ENCODE data around the gene ERC1. TPM values are rescaled to one million over a fixed set of nuclear protein-coding genes. Genes with fewer than 3 reads are reported as not detected.
A peak's percentile ranks its signal among the peaks of the same experiment; 100 is the strongest.

Gene ERC1
- total and polyA plus RNA-seq, 4 donors = 7.4 to 78.2 (median 39.8) TPM

DNA sequence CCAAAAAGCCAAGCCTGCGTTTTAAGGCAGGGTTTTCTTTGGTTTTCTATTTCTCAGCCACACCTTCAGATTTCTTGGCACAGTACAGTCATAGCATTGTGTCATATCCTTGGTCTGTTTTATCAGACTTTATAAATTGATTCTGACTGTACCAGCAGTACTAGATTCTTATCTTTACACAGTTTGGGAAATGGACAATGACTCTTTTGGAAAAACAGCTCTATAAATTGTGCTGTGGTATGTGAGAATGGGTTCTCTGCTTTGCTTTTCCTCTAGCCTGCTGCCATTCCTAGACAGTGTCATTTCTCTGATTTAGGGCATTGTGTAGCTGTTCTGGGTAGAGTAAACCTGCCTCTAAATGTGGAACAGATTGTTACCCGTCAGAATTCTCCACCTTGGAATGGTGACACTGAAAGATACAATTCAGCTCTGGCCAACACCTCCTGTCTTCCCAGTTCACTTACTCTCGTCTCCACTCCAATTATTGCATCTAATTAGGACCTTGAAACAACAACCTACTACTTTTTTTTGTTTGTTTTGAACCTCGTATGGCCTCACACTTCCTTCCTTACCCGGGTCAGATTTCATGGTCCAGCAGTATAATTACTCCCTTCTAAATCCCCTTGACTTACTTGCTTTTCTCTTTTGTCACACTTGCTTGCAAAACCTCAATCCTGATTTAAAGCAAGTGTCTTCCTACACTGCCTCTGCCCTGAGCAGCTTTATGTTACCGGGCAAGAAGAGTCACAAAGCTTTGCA, 226.3 kb downstream of the ERC1 start:
- TF ChIP-seq, protein P1, sequence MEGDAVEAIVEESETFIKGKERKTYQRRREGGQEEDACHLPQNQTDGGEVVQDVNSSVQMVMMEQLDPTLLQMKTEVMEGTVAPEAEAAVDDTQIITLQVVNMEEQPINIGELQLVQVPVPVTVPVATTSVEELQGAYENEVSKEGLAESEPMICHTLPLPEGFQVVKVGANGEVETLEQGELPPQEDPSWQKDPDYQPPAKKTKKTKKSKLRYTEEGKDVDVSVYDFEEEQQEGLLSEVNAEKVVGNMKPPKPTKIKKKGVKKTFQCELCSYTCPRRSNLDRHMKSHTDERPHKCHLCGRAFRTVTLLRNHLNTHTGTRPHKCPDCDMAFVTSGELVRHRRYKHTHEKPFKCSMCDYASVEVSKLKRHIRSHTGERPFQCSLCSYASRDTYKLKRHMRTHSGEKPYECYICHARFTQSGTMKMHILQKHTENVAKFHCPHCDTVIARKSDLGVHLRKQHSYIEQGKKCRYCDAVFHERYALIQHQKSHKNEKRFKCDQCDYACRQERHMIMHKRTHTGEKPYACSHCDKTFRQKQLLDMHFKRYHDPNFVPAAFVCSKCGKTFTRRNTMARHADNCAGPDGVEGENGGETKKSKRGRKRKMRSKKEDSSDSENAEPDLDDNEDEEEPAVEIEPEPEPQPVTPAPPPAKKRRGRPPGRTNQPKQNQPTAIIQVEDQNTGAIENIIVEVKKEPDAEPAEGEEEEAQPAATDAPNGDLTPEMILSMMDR (IDR thresholded peaks at IDR 0.05; ENCODE audit: control extremely low read depth, extremely low read depth) = no peak
- Histone ChIP-seq H3K27ac (ENCODE audit: low read depth in 1 of 2, low read length in 1 of 2) (peak overlapping the region; percentile 79 to 85), H3K4me3 (no peak overlapping the region), H3K9me3 (ENCODE audit: control insufficient read depth in 4 of 4, insufficient read depth in 3 of 4, low read length in 3 of 4) (no peaks in the 10 kb centered on the region), H3K4me1 (ENCODE audit: control insufficient read depth in 5 of 5, insufficient read depth in 5 of 5, low read length in 5 of 5) (peaks cover 5 to 39% (median 22%) of the 10 kb centered on the region in 5 donors), H3K9ac (ENCODE audit: insufficient read depth in 1 of 2, low read length in 2 of 2) (no peak overlapping the region), H3K36me3 (ENCODE audit: control insufficient read depth in 4 of 4, insufficient read depth in 4 of 4, low read length in 4 of 4) (peaks cover 0 to 3% (median 0%) of the 10 kb centered on the region in 4 donors), H3K27me3 (ENCODE audit: control insufficient read depth in 3 of 3, insufficient read depth in 3 of 3, low read length in 2 of 3) (no peaks in the 10 kb centered on the region)
- WGBS, 2 donors = 25 to 36% methylated on average over 6 of the region's 6 CpGs
- DNase-seq (peak in 2 of 3 donors; percentile 35 to 43), ATAC-seq (ENCODE audit: insufficient read depth, low FRiP score) (peak; percentile 34)

DNA sequence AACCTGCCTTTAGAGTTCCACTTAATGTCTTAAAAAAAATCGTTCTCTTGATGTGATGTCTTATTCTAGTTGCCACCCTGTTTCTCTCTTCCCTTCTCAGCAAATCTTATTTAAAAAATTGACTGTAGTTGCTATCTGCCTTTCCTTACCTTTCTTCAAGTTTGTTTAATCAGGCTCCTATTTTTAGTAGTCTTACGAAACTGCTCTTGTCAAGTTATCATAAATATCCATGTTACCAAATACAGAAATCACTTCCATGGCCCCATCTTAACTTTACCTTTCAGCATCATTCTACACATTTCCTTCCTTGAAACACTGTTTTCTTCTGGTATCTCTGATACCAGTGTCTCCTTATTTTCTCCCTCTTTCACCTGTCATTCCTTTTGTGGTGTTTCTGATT, 227.3 kb downstream of the ERC1 start:
- Histone ChIP-seq H3K9ac (ENCODE audit: insufficient read depth in 1 of 2, low read length in 2 of 2) (no peak overlapping the region), H3K27me3 (ENCODE audit: control insufficient read depth in 3 of 3, insufficient read depth in 3 of 3, low read length in 2 of 3) (no peaks in the 10 kb centered on the region), H3K27ac (ENCODE audit: low read depth in 1 of 2, low read length in 1 of 2) (peak overlapping the region in 1 of 2 donors; percentile 85), H3K9me3 (ENCODE audit: control insufficient read depth in 4 of 4, insufficient read depth in 3 of 4, low read length in 3 of 4) (no peaks in the 10 kb centered on the region), H3K36me3 (ENCODE audit: control insufficient read depth in 4 of 4, insufficient read depth in 4 of 4, low read length in 4 of 4) (peaks cover 0 to 3% (median 0%) of the 10 kb centered on the region in 4 donors), H3K4me1 (ENCODE audit: control insufficient read depth in 5 of 5, insufficient read depth in 5 of 5, low read length in 5 of 5) (peaks cover 5 to 39% (median 22%) of the 10 kb centered on the region in 5 donors), H3K4me3 (no peak overlapping the region)
- DNase-seq (no peak), ATAC-seq (ENCODE audit: insufficient read depth, low FRiP score) (no peak)
- 51 to 66% methylated on average over 2 of the region's 2 CpGs for WGBS, 2 donors
- TF ChIP-seq, protein P1 (IDR thresholded peaks at IDR 0.05; ENCODE audit: control extremely low read depth, extremely low read depth) = no peak

DNA sequence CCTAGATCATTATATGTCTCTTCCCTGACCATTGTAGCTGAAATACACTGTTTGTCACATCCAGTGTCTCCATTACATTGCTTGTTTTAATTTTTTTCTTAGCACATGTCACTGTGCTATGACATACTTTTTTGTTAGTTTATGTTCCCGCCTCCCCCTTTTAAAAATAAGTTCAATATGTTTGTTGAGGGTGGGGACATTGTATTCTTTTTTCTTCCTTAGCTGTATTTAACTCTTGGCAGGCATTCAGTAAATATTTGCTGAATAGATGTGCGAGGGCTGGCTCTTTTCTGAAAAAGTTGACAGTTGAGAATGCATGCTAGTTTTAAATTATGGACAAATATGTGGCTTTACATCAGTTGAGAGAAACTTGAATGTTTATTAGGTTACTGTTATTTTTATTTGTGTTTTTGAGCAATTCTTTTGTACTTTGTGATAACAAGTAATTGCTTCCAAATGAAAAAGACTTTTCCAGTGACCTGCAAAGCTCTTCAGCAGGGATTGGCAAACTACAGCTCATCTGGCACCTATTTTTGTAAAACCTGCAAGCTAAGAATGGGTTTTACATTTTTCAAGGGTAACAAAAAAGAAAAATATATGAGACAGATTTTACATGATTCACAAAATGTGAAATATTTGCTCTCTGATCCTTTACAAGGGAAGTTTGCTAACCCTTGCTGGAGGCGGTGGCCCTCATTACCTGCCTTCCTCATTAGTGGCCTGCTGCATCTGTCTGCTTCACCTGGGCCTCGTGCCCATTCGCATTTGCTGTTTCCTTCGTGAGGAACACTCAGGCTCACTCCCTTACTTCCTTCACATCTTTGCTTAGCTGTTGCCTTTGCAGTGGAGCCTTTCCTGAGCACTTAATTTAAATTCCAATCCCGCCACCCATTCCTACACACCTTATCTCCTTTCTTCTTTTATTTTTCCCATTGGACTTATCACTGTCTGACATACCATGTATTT, 229.4 kb downstream of the ERC1 start:
- no peak overlapping the region for H3K4me3 ChIP-seq
- TF ChIP-seq, protein P1 (IDR thresholded peaks at IDR 0.05; ENCODE audit: control extremely low read depth, extremely low read depth) = no peak
- no peaks in the 10 kb centered on the region for H3K9me3 ChIP-seq (ENCODE audit: control insufficient read depth in 4 of 4, insufficient read depth in 3 of 4, low read length in 3 of 4)
- no peak for ATAC-seq (ENCODE audit: insufficient read depth, low FRiP score)
- no peaks in the 10 kb centered on the region for H3K27me3 ChIP-seq (ENCODE audit: control insufficient read depth in 3 of 3, insufficient read depth in 3 of 3, low read length in 2 of 3)
- DNase-seq = peak; percentile 32 to 82 (median 77)
- peaks cover 0 to 3% (median 0%) of the 10 kb centered on the region in 4 donors for H3K36me3 ChIP-seq (ENCODE audit: control insufficient read depth in 4 of 4, insufficient read depth in 4 of 4, low read length in 4 of 4)
- 40 to 62% methylated on average over 7 of the region's 7 CpGs for WGBS, 2 donors
- peaks cover 5 to 39% (median 22%) of the 10 kb centered on the region in 5 donors for H3K4me1 ChIP-seq (ENCODE audit: control insufficient read depth in 5 of 5, insufficient read depth in 5 of 5, low read length in 5 of 5)
- H3K9ac ChIP-seq (ENCODE audit: insufficient read depth in 1 of 2, low read length in 2 of 2) = peak overlapping the region in 1 of 2 donors; percentile 50
- H3K27ac ChIP-seq (ENCODE audit: low read depth in 1 of 2, low read length in 1 of 2) = peak overlapping the region in 1 of 2 donors; percentile 72

All from lung (tissue), 12 donors.